WTC11 (cell line): ENCODE data around the gene ARAP1. TPM values are rescaled to one million over a fixed set of nuclear protein-coding genes. Genes with fewer than 3 reads are reported as not detected.

Experiments
- ATAC-seq: fragments of 200-7000 bp; cut with Tn5 transposase; 2 replicates; pipeline ENCODE4 v1.10.0; 2021; ENCODE audit warnings: mild to moderate bottlenecking, moderate library complexity
- CTCF ChIA-PET: fragments of 300-600 bp; sonication (Branson Sonifier 250); formaldehyde crosslinking; loops from one replicate; lab custom pipeline; 2021; ENCODE audit warnings: antibody characterized with exemption; lab: Charles Lee
- POLR2A ChIA-PET: fragments of 350-600 bp; sonication (Branson Sonifier 250); formaldehyde crosslinking; loops from one replicate; lab custom pipeline; 2021; ENCODE audit warnings: antibody characterized with exemption; lab: Charles Lee
- DNase-seq: peaks from one replicate; pipeline ENCODE4 v3.0.0; 2021; ENCODE audit warnings: low spot score
- H3K27ac Mint-ChIP-seq: 2 replicates; pipeline ENCODE4 v1.8.0; 2021; ENCODE audit warnings: mixed read lengths
- H3K27me3 Mint-ChIP-seq: 2 replicates; pipeline ENCODE4 v1.8.0; 2021; ENCODE audit warnings: low read depth, mild to moderate bottlenecking, moderate library complexity, mixed read lengths
- H3K36me3 Mint-ChIP-seq: 2 replicates; pipeline ENCODE4 v1.8.0; 2021; ENCODE audit warnings: mixed read lengths
- H3K4me1 Mint-ChIP-seq: 2 replicates; pipeline ENCODE4 v1.8.0; 2022; ENCODE audit warnings: mixed read lengths
- H3K4me3 Mint-ChIP-seq: 2 replicates; pipeline ENCODE4 v1.8.0; 2021; ENCODE audit warnings: mild to moderate bottlenecking, moderate library complexity, mixed read lengths
- H3K9me3 Mint-ChIP-seq: 2 replicates; pipeline ENCODE4 v1.8.0; 2021; ENCODE audit warnings: mixed read lengths
- ATF6 ChIP-seq: sonication (generic); formaldehyde crosslinking; IDR thresholded peaks from 2 replicates; pipeline ENCODE4 v1.8.1; 2023; ENCODE audit warnings: mild to moderate bottlenecking, missing genetic modification reagents
- FOXK1 ChIP-seq: sonication (generic); formaldehyde crosslinking; IDR thresholded peaks from 2 replicates; pipeline ENCODE4 v1.8.0; 2022; ENCODE audit warnings: mild to moderate bottlenecking, moderate library complexity, missing genetic modification reagents
- JAZF1 ChIP-seq: fragments of 250-450 bp; sonication (Bioruptor Pico); IDR thresholded peaks from 2 replicates; pipeline ENCODE4 v1.9.0; 2021; ENCODE audit warnings: moderate library complexity, mild to moderate bottlenecking, inconsistent platforms
- KAT7 ChIP-seq: sonication (generic); formaldehyde crosslinking; IDR thresholded peaks from 2 replicates; pipeline ENCODE4 v1.8.1; 2023; ENCODE audit warnings: missing genetic modification reagents, mild to moderate bottlenecking, borderline replicate concordance
- MLX ChIP-seq: sonication (generic); formaldehyde crosslinking; IDR thresholded peaks from 2 replicates; pipeline ENCODE4 v1.8.1; 2023; ENCODE audit warnings: mild to moderate bottlenecking, missing genetic modification reagents, moderate library complexity
- PRDM15 ChIP-seq: sonication (generic); formaldehyde crosslinking; IDR thresholded peaks from 2 replicates; pipeline ENCODE4 v1.8.0; 2022; ENCODE audit warnings: missing genetic modification reagents
- RELA ChIP-seq: sonication (generic); formaldehyde crosslinking; IDR thresholded peaks from 2 replicates; pipeline ENCODE4 v1.8.1; 2022; ENCODE audit warnings: missing genetic modification reagents, mild to moderate bottlenecking, borderline replicate concordance
- SMAD4 ChIP-seq: sonication (generic); formaldehyde crosslinking; IDR thresholded peaks from 2 replicates; pipeline ENCODE4 v1.8.0; 2022; ENCODE audit warnings: mild to moderate bottlenecking, missing genetic modification reagents
- ZNF121 ChIP-seq: sonication (generic); formaldehyde crosslinking; IDR thresholded peaks from 2 replicates; pipeline ENCODE4 v1.8.0; 2023; ENCODE audit warnings: missing genetic modification reagents
- ZNF281 ChIP-seq: sonication (generic); formaldehyde crosslinking; IDR thresholded peaks from 2 replicates; pipeline ENCODE4 v1.8.0; 2023; ENCODE audit warnings: mild to moderate bottlenecking, missing genetic modification reagents
- ZNF416 ChIP-seq: fragments of 250-450 bp; sonication (Bioruptor Pico); IDR thresholded peaks from 2 replicates; pipeline ENCODE4 v1.9.0; 2021; ENCODE audit warnings: mild to moderate bottlenecking, inconsistent platforms
- ZNF423 ChIP-seq: fragments of 250-450 bp; sonication (Bioruptor Pico); IDR thresholded peaks from 2 replicates; pipeline ENCODE4 v2.1.2; 2022; ENCODE audit warnings: mild to moderate bottlenecking, moderate library complexity
- ZNF532 ChIP-seq: fragments of 250-450 bp; sonication (Bioruptor Pico); IDR thresholded peaks from 2 replicates; pipeline ENCODE4 v1.9.0; 2021; ENCODE audit warnings: mild to moderate bottlenecking, borderline replicate concordance
- total RNA-seq: library from RNA; stranded (reverse); gene quantifications from 3 replicates; pipeline ENCODE4 v1.2.3, GENCODE V29; 2021
- TF ChIP-seq, protein P1 (sequence below): sonication (generic); formaldehyde crosslinking; IDR thresholded peaks from 2 replicates; pipeline ENCODE4 v1.8.1; 2022; ENCODE audit warnings: low read depth, missing genetic modification reagents, borderline replicate concordance
- TF ChIP-seq, protein P2 (sequence below): sonication (generic); formaldehyde crosslinking; IDR thresholded peaks from 2 replicates; pipeline ENCODE4 v1.8.1; 2023; ENCODE audit warnings: mild to moderate bottlenecking, missing genetic modification reagents, moderate library complexity

The ARAP1 gene
- total RNA-seq, 1 experiment from 2014 or later, result 98.8 TPM

DNA sequence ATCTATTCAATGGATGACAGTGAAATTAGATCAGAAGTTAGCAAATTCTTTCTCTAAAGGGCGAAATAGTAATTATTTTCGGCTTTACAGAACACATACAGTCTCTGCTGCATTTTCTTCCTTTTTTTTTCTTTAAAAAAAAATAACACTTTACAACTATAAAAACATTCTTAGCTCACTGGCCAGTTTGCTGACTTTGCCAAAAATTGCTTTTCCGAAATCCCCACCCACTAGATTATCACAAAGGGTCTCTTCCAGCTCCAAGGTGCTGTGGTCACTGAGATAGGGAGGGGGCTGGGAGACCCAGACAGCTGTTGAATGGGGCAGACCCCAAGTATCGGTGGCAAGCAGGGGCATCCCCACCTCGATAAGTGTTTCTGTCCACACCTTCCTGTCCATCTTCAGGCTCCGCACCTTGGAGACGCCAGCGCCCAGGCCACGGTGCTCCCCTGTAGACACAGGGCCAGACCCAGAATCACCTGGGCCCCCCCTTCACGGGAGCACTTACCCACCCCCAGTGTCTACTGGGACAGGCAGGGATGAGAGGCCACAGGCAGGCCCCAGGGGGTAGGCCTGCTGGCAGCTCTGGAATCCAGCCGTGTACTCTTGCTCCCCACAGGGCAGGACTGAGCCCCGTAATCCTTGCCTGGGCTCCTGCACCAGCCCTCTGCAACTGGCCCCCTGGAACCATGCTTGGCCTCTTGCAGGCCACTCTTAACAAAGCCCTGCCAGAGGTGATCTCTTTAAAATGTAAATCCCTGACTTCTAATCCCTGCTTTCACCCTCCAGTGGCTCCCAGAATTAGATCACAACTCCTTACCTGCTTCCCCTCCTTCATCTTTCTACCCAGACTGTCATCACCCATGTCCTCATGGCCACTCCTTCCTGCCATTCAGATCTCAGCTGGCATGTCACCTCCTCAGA is 46.5 kb downstream of the ARAP1 start:
- peak; percentile 77 for ATAC-seq
- peak overlapping the region; percentile 47 for H3K27ac Mint-ChIP-seq

More for the DNA sequence above, 46.5 kb downstream of the ARAP1 start:
- TF ChIP-seq ZNF423, result peak; percentile 90
- TF ChIP-seq, protein P1, sequence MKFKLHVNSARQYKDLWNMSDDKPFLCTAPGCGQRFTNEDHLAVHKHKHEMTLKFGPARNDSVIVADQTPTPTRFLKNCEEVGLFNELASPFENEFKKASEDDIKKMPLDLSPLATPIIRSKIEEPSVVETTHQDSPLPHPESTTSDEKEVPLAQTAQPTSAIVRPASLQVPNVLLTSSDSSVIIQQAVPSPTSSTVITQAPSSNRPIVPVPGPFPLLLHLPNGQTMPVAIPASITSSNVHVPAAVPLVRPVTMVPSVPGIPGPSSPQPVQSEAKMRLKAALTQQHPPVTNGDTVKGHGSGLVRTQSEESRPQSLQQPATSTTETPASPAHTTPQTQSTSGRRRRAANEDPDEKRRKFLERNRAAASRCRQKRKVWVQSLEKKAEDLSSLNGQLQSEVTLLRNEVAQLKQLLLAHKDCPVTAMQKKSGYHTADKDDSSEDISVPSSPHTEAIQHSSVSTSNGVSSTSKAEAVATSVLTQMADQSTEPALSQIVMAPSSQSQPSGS, result no peak
- no peak for TF ChIP-seq PRDM15 (CRISPR knock-in tag)
- no peak for TF ChIP-seq ZNF532 (CRISPR knock-in tag)
- TF ChIP-seq KAT7 (CRISPR knock-in tag), result no peak
- TF ChIP-seq SMAD4 (CRISPR knock-in tag), result no peak
- TF ChIP-seq, protein P2, sequence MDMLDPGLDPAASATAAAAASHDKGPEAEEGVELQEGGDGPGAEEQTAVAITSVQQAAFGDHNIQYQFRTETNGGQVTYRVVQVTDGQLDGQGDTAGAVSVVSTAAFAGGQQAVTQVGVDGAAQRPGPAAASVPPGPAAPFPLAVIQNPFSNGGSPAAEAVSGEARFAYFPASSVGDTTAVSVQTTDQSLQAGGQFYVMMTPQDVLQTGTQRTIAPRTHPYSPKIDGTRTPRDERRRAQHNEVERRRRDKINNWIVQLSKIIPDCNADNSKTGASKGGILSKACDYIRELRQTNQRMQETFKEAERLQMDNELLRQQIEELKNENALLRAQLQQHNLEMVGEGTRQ, result no peak
- no peak for TF ChIP-seq ATF6
- 0 out of 2 replicates have a peak, but pooled peaks have one; percentile 27 for TF ChIP-seq ZNF281 (CRISPR knock-in tag)
- no peak for TF ChIP-seq RELA
- TF ChIP-seq ZNF416 (CRISPR knock-in tag), result no peak
- no peak for TF ChIP-seq JAZF1
- TF ChIP-seq MLX (CRISPR knock-in tag), result no peak
- no peak for TF ChIP-seq FOXK1 (CRISPR knock-in tag)
- TF ChIP-seq ZNF121 (CRISPR knock-in tag), result no peak
- H3K9me3 Mint-ChIP-seq, result no peaks in the 10 kb centered on the region
- no peaks in the 10 kb centered on the region for H3K27me3 Mint-ChIP-seq
- H3K36me3 Mint-ChIP-seq, result peaks cover 18% of the 10 kb centered on the region; the same call in 1 of the 2 replicates
- CTCF ChIA-PET, result interaction anchor here (0.6 to 7.4 kb wide), 7 partner anchors 18 to 234 kb away, joined by 3 to 53 read pairs (median 3); partner anchors contain the start of gene STARD10
- H3K4me3 Mint-ChIP-seq, result 0 out of 2 replicates have a peak overlapping the region, but pooled peaks have one; percentile 9
- no peak for DNase-seq
- H3K4me1 Mint-ChIP-seq, result peaks cover 42% of the 10 kb centered on the region
- POLR2A ChIA-PET, result no interaction called here
